Erythroblast (primary cell): ENCODE data around the gene CAP1.

Source experiments
- GATA1 ChIP-seq: IDR thresholded peaks from 2 replicates; pipeline ENCODE4 v1.6.1; 2011; ENCODE audit warnings: low read depth, mild to moderate bottlenecking, control low read depth, low read length, moderate library complexity
- POLR2A ChIP-seq: IDR thresholded peaks from 2 replicates; pipeline ENCODE4 v1.6.1; 2011; ENCODE audit warnings: mild to moderate bottlenecking, low read length

GRCh38 chr1:40107290-40107959 lies 66.9 kb downstream of the CAP1 start:
- TF ChIP-seq POLR2A (no peak), GATA1 (no peak)
